ENCODE data around the gene FREY1.
"Not testable (repeated sequence)": the region's sequence is repeated elsewhere in the genome, so short reads cannot be mapped to it uniquely, and the experiment has no call there.

DNA sequence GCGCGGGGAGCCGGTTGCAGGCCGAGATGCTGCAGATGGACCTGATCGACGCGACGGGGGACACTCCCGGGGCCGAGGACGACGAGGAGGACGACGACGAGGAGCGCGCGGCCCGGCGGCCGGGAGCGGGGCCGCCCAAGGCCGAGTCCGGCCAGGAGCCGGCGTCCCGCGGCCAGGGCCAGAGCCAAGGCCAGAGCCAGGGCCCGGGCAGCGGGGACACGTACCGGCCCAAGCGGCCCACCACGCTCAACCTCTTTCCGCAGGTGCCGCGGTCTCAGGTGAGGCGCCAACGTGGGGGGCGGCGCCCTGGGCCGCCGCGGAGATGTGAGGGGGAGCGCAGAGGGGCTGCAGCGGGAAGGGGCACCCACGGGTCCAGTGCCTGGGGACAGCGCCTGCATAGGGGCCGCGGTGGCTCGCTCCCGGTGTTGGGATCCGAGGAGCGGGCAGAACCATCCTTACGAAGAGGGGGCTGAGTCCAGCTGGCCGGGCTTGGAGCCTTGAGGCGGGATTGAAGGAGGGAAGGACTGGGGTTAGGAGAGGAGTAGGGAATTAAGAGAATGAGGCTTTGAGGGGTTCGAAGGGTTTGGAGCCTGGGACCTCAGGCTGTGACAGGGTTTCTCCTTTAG lies 6.8 kb downstream of the FREY1 start:
- TF ChIP-seq, protein P1, sequence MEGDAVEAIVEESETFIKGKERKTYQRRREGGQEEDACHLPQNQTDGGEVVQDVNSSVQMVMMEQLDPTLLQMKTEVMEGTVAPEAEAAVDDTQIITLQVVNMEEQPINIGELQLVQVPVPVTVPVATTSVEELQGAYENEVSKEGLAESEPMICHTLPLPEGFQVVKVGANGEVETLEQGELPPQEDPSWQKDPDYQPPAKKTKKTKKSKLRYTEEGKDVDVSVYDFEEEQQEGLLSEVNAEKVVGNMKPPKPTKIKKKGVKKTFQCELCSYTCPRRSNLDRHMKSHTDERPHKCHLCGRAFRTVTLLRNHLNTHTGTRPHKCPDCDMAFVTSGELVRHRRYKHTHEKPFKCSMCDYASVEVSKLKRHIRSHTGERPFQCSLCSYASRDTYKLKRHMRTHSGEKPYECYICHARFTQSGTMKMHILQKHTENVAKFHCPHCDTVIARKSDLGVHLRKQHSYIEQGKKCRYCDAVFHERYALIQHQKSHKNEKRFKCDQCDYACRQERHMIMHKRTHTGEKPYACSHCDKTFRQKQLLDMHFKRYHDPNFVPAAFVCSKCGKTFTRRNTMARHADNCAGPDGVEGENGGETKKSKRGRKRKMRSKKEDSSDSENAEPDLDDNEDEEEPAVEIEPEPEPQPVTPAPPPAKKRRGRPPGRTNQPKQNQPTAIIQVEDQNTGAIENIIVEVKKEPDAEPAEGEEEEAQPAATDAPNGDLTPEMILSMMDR (IDR thresholded peaks at IDR 0.05; ENCODE audit: control extremely low read depth in 1 of 3, insufficient read depth in 1 of 3, low read depth in 1 of 3, low read length in 3 of 3): not testable (repeated sequence)
- TF ChIP-seq EZH2 (IDR thresholded peaks at IDR 0.05; ENCODE audit: low read depth, low read length, severe bottlenecking): not testable (repeated sequence)
